Liver (tissue), 3 donors: ENCODE data around the gene CDK16.

Experiments
- FOXA1 ChIP-seq: IDR thresholded peaks from 2 replicates; pipeline ENCODE4 v1.6.1; 2016; ENCODE audit warnings: antibody characterized with exemption
- FOXA2 ChIP-seq: IDR thresholded peaks from 2 replicates; pipeline ENCODE4 v1.6.1; 2016; ENCODE audit warnings: antibody characterized with exemption
- RAD21 ChIP-seq, 2 donors: IDR thresholded peaks; 2 replicates each; pipeline ENCODE4 v1.6.1; 2016; ENCODE audit warnings: antibody characterized with exemption in 2 of 2, mild to moderate bottlenecking in 2 of 2
- RXRA ChIP-seq, 2 donors: IDR thresholded peaks; 2 replicates each; pipeline ENCODE4 v1.6.1; 2017 to 2018; ENCODE audit warnings: antibody characterized with exemption in 2 of 2, mild to moderate bottlenecking in 1 of 2
- SP1 ChIP-seq: IDR thresholded peaks from 2 replicates; pipeline ENCODE4 v1.6.1; 2018; ENCODE audit warnings: antibody characterized with exemption, mild to moderate bottlenecking
- TAF1 ChIP-seq: conservative IDR thresholded peaks from 2 replicates; pipeline ENCODE4 v1.6.1; 2016; ENCODE audit warnings: antibody characterized with exemption, mild to moderate bottlenecking
- TF ChIP-seq, protein P1 (sequence below): fragments of 150-350 bp; IDR thresholded peaks from 2 replicates; pipeline ENCODE4 v1.5.1; 2017; ENCODE audit warnings: improper control_type of control experiment, low read depth, low read length; ENCODE audit not compliant: missing input control
- TF ChIP-seq, protein P2 (sequence below): IDR thresholded peaks from 2 replicates; pipeline ENCODE4 v1.6.1; 2016; ENCODE audit warnings: antibody characterized with exemption, mild to moderate bottlenecking
- TF ChIP-seq, protein P3 (sequence below): IDR thresholded peaks from 2 replicates; pipeline ENCODE4 v1.6.1; 2016; ENCODE audit warnings: antibody characterized with exemption
- donor health status: healthy.
- donor health status: healthy.

DNA sequence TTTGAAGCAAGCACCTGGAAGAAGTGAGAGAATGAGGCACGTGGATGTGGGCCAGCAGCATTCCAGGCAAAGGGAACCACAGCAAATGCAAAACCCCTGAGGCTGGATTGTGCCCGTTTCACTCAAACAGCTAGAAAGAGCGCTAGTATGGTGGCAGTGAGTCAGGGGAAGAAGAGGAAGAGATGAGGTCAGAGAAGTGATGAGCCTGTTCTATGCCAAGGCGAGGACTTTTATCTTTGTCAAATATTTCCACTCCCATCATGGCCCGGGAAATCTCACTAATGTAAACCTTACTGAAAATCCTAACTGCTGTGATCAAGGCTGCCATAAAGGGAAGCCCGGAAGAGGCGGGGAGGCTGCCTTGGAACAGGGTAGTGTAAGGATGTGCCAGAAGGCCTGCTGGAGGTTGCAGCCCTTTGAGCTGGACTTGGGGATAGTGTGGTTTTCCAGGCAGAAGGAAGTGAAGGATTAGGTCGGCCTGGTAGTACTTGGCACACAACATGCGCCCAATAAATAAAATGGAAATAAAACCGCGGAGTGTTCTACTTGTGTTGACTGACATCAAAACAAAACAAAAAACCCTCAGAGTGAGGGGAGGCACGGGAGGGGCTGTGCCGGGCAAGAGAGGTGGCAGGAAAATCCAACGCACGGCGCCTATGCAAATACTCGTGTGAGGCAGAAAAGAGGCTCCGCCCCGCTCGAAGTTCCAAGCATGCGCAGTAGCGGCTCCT, 1.2 kb upstream of the CDK16 start:
- no peak for TF ChIP-seq SP1
- TF ChIP-seq, protein P1, sequence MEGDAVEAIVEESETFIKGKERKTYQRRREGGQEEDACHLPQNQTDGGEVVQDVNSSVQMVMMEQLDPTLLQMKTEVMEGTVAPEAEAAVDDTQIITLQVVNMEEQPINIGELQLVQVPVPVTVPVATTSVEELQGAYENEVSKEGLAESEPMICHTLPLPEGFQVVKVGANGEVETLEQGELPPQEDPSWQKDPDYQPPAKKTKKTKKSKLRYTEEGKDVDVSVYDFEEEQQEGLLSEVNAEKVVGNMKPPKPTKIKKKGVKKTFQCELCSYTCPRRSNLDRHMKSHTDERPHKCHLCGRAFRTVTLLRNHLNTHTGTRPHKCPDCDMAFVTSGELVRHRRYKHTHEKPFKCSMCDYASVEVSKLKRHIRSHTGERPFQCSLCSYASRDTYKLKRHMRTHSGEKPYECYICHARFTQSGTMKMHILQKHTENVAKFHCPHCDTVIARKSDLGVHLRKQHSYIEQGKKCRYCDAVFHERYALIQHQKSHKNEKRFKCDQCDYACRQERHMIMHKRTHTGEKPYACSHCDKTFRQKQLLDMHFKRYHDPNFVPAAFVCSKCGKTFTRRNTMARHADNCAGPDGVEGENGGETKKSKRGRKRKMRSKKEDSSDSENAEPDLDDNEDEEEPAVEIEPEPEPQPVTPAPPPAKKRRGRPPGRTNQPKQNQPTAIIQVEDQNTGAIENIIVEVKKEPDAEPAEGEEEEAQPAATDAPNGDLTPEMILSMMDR: no peak
- TF ChIP-seq, protein P2, sequence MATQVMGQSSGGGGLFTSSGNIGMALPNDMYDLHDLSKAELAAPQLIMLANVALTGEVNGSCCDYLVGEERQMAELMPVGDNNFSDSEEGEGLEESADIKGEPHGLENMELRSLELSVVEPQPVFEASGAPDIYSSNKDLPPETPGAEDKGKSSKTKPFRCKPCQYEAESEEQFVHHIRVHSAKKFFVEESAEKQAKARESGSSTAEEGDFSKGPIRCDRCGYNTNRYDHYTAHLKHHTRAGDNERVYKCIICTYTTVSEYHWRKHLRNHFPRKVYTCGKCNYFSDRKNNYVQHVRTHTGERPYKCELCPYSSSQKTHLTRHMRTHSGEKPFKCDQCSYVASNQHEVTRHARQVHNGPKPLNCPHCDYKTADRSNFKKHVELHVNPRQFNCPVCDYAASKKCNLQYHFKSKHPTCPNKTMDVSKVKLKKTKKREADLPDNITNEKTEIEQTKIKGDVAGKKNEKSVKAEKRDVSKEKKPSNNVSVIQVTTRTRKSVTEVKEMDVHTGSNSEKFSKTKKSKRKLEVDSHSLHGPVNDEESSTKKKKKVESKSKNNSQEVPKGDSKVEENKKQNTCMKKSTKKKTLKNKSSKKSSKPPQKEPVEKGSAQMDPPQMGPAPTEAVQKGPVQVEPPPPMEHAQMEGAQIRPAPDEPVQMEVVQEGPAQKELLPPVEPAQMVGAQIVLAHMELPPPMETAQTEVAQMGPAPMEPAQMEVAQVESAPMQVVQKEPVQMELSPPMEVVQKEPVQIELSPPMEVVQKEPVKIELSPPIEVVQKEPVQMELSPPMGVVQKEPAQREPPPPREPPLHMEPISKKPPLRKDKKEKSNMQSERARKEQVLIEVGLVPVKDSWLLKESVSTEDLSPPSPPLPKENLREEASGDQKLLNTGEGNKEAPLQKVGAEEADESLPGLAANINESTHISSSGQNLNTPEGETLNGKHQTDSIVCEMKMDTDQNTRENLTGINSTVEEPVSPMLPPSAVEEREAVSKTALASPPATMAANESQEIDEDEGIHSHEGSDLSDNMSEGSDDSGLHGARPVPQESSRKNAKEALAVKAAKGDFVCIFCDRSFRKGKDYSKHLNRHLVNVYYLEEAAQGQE: no peak
- TF ChIP-seq, protein P3, sequence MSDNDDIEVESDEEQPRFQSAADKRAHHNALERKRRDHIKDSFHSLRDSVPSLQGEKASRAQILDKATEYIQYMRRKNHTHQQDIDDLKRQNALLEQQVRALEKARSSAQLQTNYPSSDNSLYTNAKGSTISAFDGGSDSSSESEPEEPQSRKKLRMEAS: no peak
- no peak for TF ChIP-seq RAD21 (IDR thresholded peaks at IDR 0.05)
- TF ChIP-seq FOXA2: no peak
- TF ChIP-seq TAF1: no peak
- TF ChIP-seq RXRA (IDR thresholded peaks at IDR 0.05): no peak
- TF ChIP-seq FOXA1: no peak
